ENCODE data around the gene RIMKLA. TPM values are rescaled to one million over a fixed set of nuclear protein-coding genes. Genes with fewer than 3 reads are reported as not detected.

RIMKLA gene, protein sequence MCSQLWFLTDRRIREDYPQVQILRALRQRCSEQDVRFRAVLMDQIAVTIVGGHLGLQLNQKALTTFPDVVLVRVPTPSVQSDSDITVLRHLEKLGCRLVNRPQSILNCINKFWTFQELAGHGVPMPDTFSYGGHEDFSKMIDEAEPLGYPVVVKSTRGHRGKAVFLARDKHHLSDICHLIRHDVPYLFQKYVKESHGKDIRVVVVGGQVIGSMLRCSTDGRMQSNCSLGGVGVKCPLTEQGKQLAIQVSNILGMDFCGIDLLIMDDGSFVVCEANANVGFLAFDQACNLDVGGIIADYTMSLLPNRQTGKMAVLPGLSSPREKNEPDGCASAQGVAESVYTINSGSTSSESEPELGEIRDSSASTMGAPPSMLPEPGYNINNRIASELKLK
- 0.04 and 0.07 TPM in 2 replicates for total RNA-seq

DNA sequence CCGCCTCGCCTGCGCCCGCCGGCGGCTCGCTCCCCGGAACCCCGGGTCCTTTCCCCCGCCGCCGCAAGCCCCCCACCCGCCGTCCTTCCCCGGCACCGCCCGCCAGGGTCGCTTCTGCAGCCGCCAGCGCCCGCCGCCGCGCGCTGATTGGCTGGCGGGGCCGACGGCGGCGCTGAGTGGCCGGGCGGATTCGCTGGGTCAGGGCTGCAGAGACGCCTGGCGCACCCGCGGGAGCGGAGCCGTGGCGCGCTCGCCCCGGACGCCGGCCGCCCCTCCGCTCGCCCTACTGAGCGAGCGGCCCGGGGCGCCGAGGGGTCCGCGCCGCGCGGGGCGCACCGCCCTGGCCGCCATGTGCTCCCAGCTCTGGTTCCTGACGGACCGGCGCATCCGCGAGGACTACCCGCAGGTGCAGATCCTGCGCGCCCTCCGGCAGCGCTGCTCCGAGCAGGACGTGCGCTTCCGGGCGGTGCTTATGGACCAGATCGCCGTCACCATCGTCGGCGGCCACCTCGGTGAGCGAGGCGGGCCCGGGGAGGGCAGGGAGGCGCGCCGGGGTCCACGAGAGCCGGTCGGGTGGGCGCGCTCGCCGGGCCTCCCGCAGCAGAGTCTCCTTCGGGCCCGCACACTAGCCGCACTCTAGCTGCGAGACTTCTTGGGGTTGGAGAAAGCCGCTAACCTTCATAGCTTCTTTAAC is at the start of gene RIMKLA:
RIMKLA (plus strand) TSS at position 207 of the 694 bp plus-strand sequence; CDS start at position 350, 143 bp downstream.
- DNase-seq (ENCODE audit: low read depth, low spot score): no peak

DNA sequence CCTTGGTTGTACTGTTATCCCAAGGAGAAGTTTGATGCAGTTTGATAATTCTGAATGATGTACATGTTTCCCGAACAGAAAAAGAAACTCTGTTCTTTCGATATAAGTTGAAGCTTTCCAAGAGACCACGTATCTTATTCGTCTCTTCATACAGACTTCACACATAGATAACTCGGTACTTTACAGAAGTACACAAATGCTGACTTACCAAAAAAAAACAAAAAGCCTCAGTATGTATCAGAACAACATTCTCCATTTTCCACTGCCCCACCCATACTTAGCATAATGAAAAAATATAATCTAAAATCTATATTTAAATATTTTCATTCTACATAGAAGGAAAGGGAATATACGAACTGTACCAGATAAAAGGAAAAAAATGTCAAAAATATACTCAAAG is 47.7 kb upstream of the RIMKLA start:
- no peak for DNase-seq (ENCODE audit: low read depth, low spot score)

DNA sequence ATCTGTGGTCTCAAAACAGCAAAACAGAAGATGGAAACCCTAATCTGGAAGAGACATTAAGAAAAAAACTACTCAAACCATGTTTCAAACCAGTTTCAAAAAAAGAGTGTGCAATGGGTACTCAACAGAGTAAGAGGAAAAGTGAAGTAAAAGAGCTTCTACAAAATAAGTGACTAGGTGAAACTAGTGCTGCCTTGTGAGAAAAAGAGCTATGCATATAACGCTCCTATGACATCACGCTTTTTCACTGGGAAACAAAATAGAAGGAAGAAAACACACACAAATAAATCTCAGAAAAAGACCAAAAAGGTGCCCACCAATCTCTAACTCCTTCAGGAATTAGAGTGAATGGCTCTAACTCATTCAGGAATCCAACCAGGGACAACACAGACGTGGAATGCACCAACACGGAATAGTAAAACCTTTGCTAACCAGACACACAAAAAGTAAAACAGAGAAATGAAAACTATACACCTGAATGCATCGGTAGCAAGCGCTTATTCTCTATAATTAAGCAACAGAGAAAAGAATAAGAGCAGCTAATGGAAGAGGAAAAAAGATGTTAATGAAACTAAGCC is 46.8 kb upstream of the RIMKLA start:
- no peak for DNase-seq (ENCODE audit: low read depth, low spot score)

DNA sequence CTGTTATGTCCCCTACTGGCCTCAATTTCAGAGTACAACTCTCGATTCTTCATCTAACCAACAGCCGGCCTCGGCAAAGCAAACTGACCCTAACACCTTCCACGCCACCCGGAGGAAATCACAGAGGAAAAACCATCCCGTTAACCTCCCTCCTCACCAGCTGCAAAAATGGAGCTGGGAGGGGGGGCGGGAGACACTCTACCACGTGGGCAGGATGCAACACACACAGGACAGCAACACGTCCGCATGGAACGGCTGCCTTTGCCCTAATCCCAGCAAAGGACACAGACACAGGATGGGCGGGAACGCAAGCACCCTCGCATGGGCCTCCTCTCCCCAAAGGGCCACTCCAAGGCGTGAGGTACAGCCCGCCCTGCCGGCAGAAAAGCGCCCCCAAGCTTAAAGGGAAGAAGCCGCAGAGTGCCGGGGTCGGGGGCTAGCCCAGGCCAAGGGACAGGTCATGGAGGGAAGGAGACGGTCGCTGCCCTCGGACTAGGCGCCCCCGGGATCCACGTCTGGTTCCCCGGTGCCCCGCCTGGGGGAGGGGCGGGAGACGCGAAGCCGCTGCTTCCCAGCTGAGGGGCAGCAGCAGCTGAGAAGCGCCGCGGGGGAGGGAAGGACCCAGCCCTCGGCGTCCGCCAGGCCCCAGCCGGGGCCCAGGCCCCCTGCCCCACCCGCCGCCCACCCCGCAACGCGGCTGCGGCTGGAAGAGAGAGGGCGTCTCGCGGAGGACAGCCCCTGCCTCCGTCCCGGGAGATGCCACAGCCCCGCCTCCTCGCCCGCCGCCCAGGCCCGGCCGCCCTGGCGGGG is 46.1 kb upstream of the RIMKLA start:
- no peak for DNase-seq (ENCODE audit: low read depth, low spot score)

DNA sequence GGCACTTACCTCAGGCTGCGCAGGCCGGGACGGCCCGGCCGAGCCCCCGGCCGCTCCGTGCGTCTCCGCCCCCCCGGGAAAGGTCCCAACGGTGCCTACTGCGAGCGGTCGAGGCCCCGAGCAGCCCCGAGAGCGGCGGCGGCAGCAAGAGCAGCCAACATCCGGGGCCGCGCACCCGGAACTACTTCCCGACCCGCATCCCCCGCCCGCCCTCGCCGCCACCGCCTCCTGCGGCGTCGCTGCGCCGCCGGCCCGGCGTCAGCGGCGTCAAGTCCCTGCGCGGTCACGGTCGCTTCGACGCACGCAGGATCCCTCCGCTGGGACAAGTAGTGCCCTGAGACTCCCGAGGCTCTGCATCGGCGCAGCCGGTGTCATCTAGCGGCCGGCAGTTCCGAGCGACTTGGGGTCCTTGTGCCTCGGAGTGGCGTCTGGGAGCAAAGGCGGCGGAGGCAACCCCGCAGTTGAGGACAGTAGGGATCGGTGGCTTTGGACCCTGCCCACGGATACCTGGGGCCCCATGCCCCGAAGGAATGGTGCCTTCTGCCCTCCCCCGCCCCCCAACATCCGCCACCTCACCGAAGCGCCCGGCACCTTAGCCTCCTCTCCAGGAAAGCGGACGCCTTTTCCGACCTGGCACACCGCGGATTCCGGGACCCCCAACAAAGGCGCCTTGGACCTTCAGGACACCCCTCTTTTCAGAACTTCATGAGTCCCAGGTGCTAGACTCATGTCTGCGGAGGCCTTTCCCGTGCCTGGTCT is 45.4 kb upstream of the RIMKLA start, which contains the start of gene FOXJ3:
FOXJ3 (minus strand) TSS at position 186 of the 759 bp plus-strand sequence. CDS start 24,142 bp downstream, outside the sequence.
- DNase-seq (ENCODE audit: low read depth, low spot score): peak; percentile 87

DNA sequence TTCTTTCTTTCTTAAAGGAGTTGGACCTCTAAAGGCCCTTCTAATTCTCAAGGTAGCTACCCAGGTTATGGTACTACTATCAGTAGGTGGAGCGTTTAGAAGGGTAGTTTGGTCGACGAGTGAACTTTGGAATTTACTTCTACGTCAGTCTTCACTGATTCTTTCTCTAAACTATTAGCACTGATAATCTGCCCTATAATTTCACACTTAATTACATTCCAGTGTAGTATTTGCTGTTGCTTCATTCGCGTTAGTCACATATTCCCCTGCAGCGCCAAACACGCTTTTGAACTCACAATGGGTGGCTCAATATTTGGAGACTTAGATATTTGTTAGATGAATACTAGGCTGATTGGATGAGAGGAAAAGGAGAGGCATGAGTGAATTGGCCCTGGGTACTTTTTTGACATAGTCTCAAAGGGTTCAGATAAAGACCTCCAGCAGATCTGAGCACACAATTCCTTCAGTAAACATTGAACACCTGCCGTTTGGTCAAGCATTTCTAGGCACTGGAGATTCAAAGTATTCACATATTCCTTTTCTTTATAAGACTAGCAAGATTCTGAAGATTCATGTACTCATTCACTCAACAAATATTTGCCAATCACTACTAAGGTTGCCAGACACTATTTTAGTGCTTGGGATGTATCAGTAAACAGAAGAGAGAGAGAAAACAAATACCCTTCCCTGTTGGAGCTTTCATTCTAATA is 44.6 kb upstream of the RIMKLA start:
- no peak for DNase-seq (ENCODE audit: low read depth, low spot score)

DNA sequence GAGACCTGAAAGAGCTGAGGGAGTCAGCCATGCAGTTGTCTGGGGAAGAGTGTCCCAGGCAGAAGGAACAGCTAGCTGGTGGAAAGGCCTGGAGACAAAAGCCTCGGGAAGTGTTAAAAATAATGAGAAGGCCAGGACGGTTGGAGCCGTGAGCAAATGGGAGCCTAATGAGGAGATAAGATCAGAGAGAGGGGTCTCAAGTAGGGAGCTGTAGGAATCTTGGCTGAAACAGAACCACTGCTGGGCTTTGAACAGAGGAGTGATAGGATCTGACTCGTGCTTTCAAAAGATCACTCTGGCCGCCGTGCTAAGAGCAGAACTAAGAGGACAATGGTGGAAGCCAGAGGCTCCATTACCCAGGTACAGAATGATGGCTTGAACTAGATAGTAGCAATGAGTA is 43.6 kb upstream of the RIMKLA start:
- DNase-seq (ENCODE audit: low read depth, low spot score): no peak

DNA sequence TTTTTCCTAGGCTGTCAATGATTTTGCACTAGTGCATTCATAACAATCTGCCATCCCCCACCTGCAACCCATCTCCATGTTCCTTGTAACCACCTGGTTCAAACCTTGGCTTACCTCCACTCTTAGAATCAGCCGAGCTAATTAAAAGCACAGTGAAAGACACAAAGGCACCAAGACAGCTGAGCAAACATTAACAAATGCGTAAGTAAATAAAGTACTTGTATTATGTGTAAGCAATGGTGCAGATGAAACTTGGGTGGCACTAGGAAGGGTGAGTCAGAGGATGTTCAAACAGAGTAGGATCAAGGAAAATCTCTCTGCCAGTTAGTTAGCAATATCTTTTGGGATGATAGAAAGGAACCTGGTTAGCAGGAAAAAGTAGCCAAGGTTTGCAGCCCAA is 40.5 kb upstream of the RIMKLA start:
- DNase-seq (ENCODE audit: low read depth, low spot score): no peak

DNA sequence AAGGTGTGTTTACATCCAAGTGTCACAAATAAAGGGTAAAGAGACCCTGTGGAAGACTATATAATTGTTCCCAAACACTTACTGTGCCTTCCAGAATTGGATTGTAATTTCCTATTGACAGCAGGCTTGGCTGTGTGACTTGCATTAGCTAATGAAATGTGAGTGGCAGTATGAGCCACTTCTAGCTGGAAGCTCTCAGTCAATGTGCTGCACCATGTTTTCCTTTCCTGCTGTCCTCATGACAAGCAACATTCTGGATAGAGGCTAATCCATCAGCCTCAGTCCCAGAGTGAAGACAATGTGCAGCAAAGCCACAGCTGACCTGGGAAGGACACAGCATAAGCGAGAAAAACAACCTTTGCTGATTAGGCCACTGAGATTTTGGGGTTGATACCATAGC is 39.7 kb upstream of the RIMKLA start:
- DNase-seq (ENCODE audit: low read depth, low spot score): no peak

DNA sequence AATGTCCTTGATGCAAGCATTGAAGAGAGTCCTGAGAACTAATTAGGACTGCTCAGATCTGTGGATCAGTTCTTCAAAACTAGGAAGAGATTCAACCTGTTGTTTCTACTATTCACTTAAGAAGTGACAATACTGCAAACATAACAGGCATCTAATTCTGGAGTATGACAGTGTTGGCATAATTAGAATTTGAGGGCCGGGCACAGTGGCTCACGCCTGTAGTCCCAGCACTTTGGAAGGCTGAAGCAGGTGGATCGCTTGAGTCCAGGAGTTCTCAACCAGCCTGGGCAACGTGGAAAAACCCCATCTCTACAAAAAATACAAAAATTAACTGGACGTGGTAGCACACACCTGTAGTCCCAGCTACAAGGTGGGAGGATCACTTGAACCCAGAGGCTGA is 37.5 kb upstream of the RIMKLA start:
- DNase-seq (ENCODE audit: low read depth, low spot score): no peak

DNA sequence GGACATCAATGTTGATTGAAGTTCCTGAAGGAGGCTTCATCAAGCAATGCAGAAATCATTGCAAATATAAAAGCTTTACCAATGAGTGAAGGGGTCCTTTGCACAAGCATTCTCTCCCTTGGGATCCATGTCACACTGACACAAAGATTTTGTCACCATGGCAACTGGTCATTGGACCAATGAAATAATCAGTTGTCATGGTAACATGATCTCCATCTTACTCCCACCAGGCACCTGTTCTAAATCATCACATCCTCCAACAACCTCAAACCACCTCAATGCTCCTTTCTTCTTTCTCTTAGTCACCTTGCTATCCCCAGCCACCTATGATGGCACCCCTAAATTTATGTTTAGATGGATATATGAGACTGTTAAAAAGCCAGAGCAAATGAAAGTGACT is 32.1 kb upstream of the RIMKLA start:
- DNase-seq (ENCODE audit: low read depth, low spot score): no peak

DNA sequence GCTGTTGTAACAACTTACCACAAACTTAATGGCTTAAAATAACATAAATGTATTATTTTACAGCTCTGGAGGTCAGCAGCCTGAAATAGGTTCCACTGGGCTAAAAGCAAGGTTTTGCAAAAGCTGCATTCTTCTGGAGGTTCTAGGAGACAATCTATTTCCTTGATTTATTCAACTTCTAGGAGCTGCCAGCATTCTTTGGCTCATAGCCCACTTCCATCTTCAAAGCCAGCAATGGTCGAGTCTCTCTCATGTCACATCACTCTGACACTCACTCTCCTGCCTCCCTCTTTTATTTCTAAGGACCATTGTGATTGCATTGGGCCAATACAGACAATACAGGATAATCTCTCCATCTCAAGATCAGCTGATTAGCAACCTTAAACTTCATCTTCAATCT is 30.5 kb upstream of the RIMKLA start:
- DNase-seq (ENCODE audit: low read depth, low spot score): no peak

DNA sequence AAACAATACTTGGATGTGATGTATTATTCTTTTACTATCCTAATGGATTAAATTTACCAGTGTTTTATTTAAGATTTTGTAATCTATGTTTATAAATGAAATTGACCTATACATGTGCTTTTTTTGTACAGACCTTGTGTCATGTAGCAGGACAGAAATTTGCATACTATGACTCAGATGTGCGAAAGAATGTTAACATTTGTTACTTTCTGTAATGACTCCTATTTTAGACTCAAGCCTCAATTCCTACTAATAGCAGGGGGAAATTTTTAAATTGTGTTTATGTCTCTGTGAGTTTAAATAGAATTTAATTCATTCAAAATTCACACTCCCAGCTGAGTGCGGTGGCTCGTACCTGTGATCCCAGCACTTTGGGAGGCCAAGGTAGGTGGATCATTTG is 21.8 kb upstream of the RIMKLA start:
- no peak for DNase-seq (ENCODE audit: low read depth, low spot score)

DNA sequence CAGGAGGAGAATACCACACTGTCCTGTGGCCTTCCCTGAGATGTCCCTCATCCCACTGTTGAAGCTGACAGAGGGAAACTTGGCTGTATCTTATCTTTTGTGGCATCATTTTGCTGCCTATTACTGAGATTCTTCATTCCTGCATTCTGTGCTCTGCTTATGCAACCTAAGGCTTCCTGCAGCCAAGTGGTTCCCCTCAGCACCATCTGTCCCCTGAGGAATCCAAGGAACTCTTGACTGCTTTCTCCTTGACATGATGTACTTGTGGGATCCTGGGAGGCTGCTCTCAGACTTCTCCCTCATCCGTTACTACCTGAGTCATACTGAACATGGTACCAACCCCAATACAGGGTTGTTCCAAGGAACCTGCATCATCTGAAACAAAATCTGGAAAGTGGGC is 21.1 kb upstream of the RIMKLA start:
- DNase-seq (ENCODE audit: low read depth, low spot score): no peak

DNA sequence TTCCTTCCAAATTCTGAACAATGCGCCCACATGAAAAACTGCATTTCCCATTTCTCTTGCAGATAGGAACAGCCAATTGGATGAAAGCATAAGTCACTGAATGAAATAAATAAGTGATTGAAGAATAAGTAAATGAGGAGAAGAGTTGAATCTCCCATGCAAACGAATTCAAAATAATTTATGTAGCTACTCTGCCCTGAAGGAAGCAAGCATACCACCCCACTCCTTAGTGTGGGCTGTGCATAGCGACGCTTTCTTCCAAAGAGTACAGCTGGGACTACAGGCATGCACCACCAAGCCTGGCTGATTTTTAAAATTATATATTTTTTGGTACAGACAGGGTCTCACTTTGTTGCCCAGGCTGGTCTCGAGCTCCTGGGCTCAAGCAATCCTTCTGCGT is 16.5 kb upstream of the RIMKLA start:
- DNase-seq (ENCODE audit: low read depth, low spot score): no peak

DNA sequence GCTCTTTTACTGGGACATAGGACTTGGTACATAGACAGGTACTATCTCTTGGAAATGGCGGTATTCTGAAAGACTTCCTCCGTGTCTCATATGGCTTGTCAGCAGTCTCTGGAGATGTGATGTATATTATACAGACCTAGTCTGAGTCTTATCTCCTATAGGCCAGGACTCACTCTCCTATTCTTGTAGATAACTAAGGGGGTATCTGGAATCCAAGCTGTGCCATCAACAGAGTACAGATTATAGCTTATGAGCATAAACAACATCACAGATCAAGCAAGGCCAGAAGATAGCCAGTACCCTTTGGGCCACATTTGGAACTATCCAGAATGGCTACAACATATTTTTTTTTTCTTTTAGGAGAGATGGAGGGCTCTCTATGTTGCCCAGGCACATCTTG is 16.1 kb upstream of the RIMKLA start:
- no peak for DNase-seq (ENCODE audit: low read depth, low spot score)

DNA sequence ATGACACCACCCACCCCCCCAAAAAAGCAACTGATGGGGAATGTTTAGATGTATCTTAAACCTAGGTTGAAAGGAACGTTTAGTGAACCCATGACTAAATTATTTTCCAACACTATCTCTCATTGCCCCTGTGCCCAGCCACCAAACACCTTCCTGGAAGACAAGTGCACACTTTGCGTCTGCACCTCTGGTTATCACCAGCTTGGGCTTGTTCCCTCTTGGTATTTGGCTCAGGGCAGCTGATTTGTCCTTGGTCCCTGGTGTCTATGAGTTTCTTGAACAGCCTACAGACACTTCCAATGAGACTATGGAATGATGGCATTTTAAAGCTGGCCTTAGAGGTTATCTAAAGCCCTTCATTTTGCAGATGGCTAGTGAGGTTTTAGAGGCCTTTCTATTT is 15.5 kb upstream of the RIMKLA start:
- no peak for DNase-seq (ENCODE audit: low read depth, low spot score)

DNA sequence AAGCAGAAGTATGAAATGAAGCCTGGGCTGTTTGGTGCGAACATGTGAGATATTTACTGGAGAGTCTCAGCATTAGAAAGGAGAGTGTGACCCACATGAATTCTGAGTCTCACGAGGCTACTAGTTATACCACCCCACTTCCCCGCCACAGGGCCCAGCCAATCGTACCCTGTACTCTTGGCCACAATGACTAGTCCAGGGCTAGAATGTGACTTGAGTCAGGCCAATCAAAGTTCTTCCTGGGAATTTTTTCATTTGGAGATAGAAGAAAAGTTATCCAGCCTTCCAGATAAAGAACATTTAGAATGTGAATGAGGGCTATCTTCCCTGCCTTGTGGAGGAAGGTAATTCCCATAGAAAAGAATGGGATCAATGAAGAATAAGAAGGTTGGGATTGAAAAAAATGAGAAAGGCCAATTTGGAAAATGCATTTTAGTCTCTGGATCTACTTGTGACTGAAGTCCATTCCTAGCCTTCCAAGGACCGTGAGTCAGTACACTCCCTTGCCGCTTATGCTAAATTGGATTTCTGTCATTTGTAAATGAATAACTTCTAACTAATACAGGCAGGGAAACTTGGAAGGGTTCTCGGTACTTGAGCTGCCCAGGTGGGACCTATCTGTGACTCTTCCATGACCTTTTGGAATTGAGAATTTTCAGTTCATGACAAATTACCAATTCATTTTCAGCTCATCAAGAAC is 12.3 kb upstream of the RIMKLA start:
- no peak for DNase-seq (ENCODE audit: low read depth, low spot score)

DNA sequence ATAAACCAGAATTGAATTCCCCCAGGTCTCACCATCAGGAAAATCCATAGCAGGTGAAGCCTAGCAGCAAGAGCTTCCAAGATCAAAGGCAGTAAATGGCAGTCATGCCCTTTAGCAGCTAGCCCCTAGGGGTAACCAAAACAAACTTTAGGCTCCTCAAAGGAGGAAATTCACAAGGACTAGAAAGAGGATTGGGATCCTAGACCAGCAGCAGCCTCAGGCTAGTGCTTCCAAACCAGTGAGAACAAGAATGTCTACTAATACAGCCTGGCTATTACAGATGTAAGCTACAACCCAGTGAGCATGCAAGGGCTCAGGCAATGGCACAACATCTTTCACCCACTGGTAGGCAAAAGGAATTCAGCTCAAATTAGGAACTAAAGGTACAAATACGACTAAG is 11.1 kb upstream of the RIMKLA start:
- DNase-seq (ENCODE audit: low read depth, low spot score): no peak
